Lung microvascular endothelial cell (primary cell): ENCODE results near the gene DHRS11. TPM values are rescaled to one million over a fixed set of nuclear protein-coding genes. Genes with fewer than 3 reads are reported as not detected.
"Not testable (repeated sequence)": the region's sequence is repeated elsewhere in the genome, so short reads cannot be mapped to it uniquely, and the experiment has no call there.

Experiments used
- DNase-seq, 2 donors: peaks; one replicate each; pipeline versions ENCODE4 v3.0.0 to v3.0.0-alpha.2; 2010; ENCODE audit warnings: low read depth in 2 of 2
- total RNA-seq: library from RNA; depleted of rRNA; stranded (reverse); fragments of >200 nt; gene quantifications from 2 replicates; pipeline ENCODE4 v1.2.1, GENCODE V29; 2014

DHRS11 gene
- total RNA-seq, 1 donor from 2014 or later: 5.8 TPM

- DNase-seq: no peak
Measured at GRCh38 chr17:36593656-36594316, 2.1 kb downstream of the DHRS11 start.

- DNase-seq: no peak
Measured at GRCh38 chr17:36594626-36595401, 3.1 kb downstream of the DHRS11 start.

GRCh38 chr17:36597226-36597625 lies 5.5 kb downstream of the DHRS11 start:
- no peak for DNase-seq

GRCh38 chr17:36597866-36598777 lies 6.4 kb downstream of the DHRS11 start:
- DNase-seq: no peak

GRCh38 chr17:36598951-36599401 lies 7.3 kb downstream of the DHRS11 start:
- no peak for DNase-seq

- DNase-seq: no peak
Measured at GRCh38 chr17:36599546-36600250, 8.0 kb downstream of the DHRS11 start.

- DNase-seq: no peak
Measured at GRCh38 chr17:36600465-36600864, 8.8 kb downstream of the DHRS11 start.

GRCh38 chr17:36600936-36601302 lies 9.2 kb downstream of the DHRS11 start:
- DNase-seq: no peak

GRCh38 chr17:36601303-36602029 lies 9.8 kb downstream of the DHRS11 start, which contains the start of gene MRM1:
Gene MRM1 (plus strand): TSS chr17:36601583. CDS start chr17:36601811, 228 bp downstream.
- DNase-seq: peak; percentile 93

GRCh38 chr17:36602030-36602748 lies 10.5 kb downstream of the DHRS11 start:
- peak; percentile 20 to 24 for DNase-seq

- peak; percentile 73 to 77 for DNase-seq
Measured at GRCh38 chr17:36602924-36603384, 11.3 kb downstream of the DHRS11 start.

GRCh38 chr17:36605028-36605427 lies 13.3 kb downstream of the DHRS11 start:
- not testable (repeated sequence) for DNase-seq

- peak in 1 of 2 donors; percentile 40 for DNase-seq
Measured at GRCh38 chr17:36608280-36608679, 16.6 kb downstream of the DHRS11 start.

GRCh38 chr17:36608794-36609497 lies 17.3 kb downstream of the DHRS11 start:
- peak; percentile 47 to 58 for DNase-seq

- DNase-seq: no peak
Measured at GRCh38 chr17:36609498-36609862, 17.8 kb downstream of the DHRS11 start.

- no peak for DNase-seq
Measured at GRCh38 chr17:36610474-36610873, 18.8 kb downstream of the DHRS11 start.

- peak in 1 of 2 donors; percentile 30 for DNase-seq
Measured at GRCh38 chr17:36611345-36612072, 19.8 kb downstream of the DHRS11 start.

- DNase-seq: no peak
Measured at GRCh38 chr17:36612323-36612722, 20.6 kb downstream of the DHRS11 start.
